ENCODE results near the gene ZHX3.

ZHX3 gene

DNA sequence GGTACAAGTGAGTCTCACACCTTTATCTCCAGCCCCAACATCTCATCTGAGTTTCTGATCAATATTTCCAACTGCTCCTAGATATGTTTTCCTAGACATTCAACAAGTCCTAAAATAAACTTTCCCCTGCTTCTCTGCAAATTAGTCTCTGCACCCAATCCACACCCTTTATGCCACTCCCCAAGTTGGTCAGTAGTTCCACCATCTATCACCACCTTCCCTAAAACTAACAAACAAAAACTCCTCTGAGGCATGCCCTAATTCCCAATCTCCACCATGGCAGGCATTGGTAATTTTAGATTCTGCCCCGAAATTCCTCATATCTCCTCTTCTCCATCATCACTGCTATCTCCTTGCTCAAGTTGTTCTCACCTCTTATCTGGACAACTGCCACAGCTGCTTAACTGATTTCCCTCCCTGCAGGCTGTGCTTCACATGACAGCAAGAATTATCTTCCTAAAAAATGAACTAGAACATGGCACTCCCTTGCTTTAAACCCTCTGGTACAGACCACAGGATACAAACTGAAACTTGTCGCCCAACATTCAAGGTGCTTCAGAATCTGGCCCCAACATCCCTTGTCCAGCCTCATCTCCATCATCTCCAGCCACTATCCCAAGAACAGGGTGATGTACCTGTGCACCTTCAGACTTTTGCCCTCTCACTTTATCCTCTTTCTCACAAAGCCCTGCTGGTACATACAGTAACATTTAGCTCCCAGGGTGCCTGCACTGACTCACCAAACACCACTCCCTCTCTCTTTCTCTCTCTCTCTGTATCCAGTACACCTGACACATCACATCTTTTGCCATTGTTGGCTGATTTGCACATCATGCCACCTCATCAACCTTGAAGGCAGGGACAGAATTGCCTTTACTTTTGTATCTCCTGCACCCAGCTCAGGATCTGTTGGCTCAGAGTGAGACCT lies 55.5 kb downstream of the ZHX3 start:
- H3K27ac ChIP-seq, result no peak overlapping the region
- TF ChIP-seq, protein P1, sequence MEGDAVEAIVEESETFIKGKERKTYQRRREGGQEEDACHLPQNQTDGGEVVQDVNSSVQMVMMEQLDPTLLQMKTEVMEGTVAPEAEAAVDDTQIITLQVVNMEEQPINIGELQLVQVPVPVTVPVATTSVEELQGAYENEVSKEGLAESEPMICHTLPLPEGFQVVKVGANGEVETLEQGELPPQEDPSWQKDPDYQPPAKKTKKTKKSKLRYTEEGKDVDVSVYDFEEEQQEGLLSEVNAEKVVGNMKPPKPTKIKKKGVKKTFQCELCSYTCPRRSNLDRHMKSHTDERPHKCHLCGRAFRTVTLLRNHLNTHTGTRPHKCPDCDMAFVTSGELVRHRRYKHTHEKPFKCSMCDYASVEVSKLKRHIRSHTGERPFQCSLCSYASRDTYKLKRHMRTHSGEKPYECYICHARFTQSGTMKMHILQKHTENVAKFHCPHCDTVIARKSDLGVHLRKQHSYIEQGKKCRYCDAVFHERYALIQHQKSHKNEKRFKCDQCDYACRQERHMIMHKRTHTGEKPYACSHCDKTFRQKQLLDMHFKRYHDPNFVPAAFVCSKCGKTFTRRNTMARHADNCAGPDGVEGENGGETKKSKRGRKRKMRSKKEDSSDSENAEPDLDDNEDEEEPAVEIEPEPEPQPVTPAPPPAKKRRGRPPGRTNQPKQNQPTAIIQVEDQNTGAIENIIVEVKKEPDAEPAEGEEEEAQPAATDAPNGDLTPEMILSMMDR (conservative IDR thresholded peaks at IDR 0.05; ENCODE audit: low read depth), result no peak
- DNase-seq (ENCODE audit: low spot score), result peak; percentile 71
- ChIA-PET POLR2A (ENCODE audit: low non-redundant PET) (no interaction called here), CTCF (interaction anchor here (0.5 to 1.3 kb wide), 3 partner anchors 30 to 334 kb away, joined by 3 to 9 read pairs (median 3); no protein-coding TSS in a partner anchor)

DNA sequence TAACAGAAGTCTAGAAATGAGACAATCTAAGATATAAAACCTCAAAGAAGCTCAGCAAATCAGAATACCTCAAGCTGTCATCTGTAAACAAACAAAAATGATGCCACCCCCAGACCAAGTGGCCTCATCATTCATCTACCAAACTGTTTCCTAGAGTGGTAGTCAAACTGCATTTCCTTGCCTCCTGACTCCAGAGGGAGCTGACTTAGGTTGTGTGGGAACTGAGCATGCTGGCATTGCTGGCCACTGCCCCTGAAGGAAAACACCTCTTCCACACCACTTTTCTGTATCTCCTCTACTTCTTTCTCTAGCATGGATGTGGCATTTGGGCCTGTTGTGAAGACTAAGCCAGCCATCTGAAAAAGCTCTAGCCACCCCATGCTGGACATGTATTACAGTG lies 56.3 kb downstream of the ZHX3 start:
- no peak overlapping the region for H3K27ac ChIP-seq
- ChIA-PET POLR2A (ENCODE audit: low non-redundant PET) (no interaction called here), CTCF (interaction anchor here (0.5 to 0.8 kb wide), 2 partner anchors 88 to 335 kb away, joined by 3 to 5 read pairs; no protein-coding TSS in a partner anchor)
- TF ChIP-seq, protein P1 (conservative IDR thresholded peaks at IDR 0.05; ENCODE audit: low read depth), result no peak
- DNase-seq (ENCODE audit: low spot score), result no peak

DNA sequence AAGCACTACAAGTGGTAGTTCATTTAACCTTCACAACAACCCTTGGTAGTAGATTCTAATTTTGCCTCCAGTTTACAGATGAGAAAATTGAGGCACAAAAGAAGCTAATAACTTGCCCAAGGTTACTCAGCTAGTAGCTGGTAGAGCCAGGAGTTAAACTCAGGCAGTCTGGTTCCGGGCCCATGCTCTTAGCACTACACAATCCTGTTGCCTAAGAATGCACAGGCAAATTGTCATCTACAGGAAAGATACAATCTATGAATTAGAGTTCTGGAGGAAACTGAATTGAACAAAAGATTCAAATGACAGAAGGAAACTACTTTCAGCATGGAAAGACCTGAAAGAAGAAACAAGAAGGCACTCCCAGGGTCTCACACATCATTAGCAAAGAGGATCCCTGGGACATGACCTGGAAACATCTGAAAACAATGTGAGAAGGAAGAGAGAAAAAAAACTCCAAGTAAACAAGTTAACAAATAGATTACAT lies 56.8 kb downstream of the ZHX3 start:
- POLR2A ChIA-PET (ENCODE audit: low non-redundant PET), result interaction anchor here (0.6 kb wide), 1 partner anchor 79 kb away, joined by 3 read pairs; no protein-coding TSS in a partner anchor

DNA sequence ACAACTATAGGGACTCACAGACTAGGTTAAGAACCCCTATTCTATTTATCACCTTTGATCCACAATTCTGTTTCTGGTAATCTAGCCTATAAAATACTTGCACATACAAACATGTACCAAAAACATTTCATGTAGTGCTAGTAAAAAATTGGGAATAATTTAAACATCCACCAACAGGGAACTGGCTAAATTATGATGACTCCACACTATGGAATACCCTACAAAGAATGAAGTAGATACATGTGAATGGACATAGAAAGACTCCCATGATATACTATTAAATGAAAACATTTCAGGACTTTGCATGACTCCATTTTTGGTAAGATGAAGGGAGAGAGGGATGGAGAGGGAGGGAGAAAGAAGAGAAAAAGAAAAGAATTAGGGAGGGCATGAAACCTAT lies 58.2 kb downstream of the ZHX3 start:
- H3K27ac ChIP-seq, result no peak overlapping the region
- ChIA-PET POLR2A (ENCODE audit: low non-redundant PET) (no interaction called here), CTCF (no interaction called here)
- no peak for DNase-seq (ENCODE audit: low spot score)
- TF ChIP-seq, protein P1 (conservative IDR thresholded peaks at IDR 0.05; ENCODE audit: low read depth), result no peak

More for the DNA sequence above, 56.8 kb downstream of the ZHX3 start:
- no peak overlapping the region for H3K27ac ChIP-seq
- TF ChIP-seq, protein P1 (conservative IDR thresholded peaks at IDR 0.05; ENCODE audit: low read depth), result no peak
- DNase-seq (ENCODE audit: low spot score), result no peak
- CTCF ChIA-PET, result interaction anchor here (0.8 kb wide), 1 partner anchor 88 kb away, joined by 5 read pairs; no protein-coding TSS in a partner anchor

DNA sequence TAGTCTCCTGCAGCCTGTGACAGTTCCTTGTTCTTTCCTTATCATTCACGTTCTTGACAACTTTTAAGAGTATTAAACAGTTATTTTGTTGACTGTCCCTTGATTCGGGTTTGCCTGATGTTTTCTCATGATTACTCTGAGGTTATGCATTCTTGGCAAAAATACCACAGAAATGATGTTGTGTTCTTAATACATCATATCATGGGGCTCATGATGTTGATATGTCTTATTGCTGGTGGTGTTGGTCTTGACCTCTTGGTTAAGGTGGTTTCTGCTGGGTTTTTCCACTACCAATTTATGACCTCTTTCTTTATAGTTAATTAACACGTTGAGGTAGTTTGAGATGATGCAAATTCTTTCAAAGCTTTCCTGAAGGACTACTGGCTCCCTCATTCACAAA lies 59.1 kb downstream of the ZHX3 start:
- CTCF ChIA-PET, result no interaction called here
- no peak overlapping the region for H3K27ac ChIP-seq

DNA sequence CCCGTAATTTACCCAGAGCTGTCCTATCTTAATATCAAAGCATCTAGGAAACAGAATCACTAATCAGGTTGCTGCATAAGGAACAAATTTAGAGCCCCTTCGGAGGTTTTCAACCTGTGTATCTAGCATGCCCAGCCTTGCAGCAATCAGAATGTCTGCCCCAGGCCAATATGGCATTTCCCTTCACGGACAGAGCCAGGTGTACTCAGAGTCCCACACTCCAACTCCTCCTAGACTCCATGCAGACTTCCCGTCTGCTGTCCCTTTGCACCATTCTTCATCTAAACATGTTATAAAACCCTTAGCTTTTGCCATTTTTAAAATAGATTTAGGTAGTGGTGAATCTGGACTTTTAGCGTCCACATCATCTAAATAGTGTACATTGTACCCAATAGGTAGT lies 61.0 kb downstream of the ZHX3 start:
- POLR2A ChIA-PET (ENCODE audit: low non-redundant PET), result no interaction called here
- H3K27ac ChIP-seq, result no peak overlapping the region
- no peak for DNase-seq (ENCODE audit: low spot score)
- CTCF ChIA-PET, result interaction anchor here (0.7 to 1.5 kb wide), 3 partner anchors 13 to 288 kb away, joined by 3 read pairs; no protein-coding TSS in a partner anchor
- TF ChIP-seq, protein P1 (conservative IDR thresholded peaks at IDR 0.05; ENCODE audit: low read depth), result no peak

More for the DNA sequence above, 59.1 kb downstream of the ZHX3 start:
- TF ChIP-seq, protein P1 (conservative IDR thresholded peaks at IDR 0.05; ENCODE audit: low read depth), result no peak
- POLR2A ChIA-PET (ENCODE audit: low non-redundant PET), result no interaction called here
- DNase-seq (ENCODE audit: low spot score), result no peak
